HK-2 (cell line): Measurements from ENCODE around the gene HRH1.
"Not testable (repeated sequence)": the region's sequence is repeated elsewhere in the genome, so short reads cannot be mapped to it uniquely, and the experiment has no call there.

Source experiments
- DNase-seq: peaks from one replicate; pipeline ENCODE4 v3.0.0-alpha.2; 2018; ENCODE audit not compliant: unreplicated experiment

Gene HRH1

DNA sequence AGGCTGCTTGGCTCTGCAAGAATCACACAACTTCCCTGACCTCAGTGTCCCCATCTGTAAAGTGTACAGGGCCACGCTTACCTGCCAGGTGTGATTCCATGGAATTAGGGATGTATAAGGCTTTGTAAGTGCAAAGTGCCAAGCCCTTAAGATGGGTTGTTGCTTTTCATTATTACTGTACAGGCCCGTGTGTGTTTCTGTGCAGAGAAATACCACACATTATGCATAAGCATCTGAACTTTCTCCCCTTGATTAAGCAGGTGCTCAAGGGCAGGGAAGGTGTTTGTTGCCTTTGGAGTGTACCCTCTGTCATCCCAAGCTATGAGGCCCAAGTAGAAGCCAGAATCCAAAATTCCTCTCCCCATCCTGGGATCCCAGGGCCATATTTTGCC lies 13.6 kb upstream of the HRH1 start:
- no peak for DNase-seq

DNA sequence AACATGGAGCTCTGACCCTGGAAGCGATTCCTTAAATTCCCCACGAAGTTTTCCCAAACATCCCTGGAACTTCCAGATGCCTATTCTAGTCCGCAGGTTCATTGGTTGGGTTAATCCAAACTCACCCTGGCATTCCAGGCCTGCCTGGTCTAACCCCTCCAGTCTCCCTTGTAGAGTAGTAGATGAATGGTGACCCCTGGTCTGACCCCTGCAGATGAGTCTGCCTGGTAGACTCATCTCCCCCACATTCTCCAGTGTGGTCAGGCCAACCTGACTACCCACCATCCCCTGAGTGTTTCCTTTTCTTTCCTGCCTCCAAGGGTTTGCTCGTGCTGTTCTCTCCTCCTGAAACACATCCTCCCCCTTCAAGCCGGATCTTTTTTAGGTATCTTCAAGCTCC lies 10.8 kb upstream of the HRH1 start:
- no peak for DNase-seq

DNA sequence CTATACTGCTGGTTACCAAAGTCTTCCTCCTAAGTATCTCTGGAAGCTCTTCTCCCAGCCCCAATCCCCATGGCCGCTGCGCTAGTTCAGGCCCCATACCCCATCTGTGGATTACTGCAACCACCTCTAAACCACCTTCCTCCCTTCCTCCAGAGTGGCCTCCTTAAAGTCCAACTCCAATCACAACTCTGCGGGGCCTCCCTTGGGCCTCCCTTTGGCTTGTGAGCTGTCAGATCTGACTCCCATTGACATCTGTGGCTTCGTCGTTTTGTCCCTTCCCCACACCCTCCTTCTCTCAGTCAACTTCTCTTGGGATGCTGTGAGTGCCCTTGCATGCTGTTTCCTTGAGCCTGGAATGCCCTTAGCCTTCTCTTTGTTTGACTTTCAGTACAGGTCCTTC lies 9.3 kb upstream of the HRH1 start:
- DNase-seq, result no peak

DNA sequence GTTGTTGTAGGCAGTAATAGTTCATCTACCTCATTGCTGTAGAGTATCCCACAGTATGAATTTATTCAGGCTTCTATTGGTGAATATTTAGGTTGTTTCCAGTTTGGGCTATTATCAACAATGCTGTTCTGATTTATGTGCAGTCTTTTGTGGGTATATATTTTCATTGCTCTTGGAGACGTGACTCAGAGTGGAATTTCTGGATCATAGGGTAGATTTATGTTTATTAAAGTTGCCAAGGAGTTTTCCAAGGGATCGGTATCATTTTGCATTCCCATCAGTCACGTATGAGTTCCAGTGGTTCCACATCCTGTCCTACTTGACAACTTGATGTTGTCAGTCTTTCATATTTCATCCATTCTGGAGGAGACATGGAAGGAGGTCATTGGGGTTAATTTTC lies 8.4 kb upstream of the HRH1 start:
- DNase-seq, result no peak

DNA sequence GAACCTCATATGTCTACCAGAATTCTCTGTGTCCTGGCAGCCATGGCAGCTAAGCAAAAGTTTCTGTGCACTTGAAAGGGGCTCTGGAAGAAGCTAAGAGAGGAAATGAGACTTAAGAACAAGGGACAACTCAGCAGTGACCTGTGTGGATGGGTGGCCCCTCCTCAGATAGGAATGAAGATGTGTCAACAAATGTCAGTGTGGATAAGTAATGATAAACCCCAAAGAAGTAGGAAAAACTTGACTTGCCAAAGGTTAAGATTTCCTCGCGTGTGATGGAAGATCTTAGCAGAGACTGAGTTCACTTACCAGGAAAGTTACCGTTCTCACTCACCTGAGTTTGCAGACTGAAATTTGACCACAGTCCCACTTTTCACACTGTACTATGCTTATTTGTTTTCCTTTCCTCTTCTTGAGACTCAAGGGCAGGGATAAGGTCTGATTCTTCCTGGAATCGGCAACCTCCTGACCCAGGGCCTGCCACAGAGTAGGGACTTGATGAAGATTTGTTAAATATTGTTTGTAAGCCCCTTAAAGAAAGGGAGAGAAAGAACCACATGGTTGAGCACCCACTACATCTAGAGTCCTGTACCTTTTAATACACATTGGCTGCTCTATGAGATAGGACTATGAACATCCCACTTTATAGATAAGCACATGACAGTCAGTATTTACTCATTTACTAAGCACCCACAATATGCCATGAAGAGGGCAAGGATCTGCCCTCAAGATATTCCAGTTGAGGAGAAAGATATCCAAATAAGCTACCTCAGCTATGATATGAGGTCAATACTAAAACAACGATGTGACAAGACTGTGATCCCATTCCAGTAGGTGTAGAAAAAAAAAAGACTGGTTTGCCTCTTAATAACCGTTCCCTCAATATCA lies 7.3 kb upstream of the HRH1 start:
- no peak for DNase-seq

DNA sequence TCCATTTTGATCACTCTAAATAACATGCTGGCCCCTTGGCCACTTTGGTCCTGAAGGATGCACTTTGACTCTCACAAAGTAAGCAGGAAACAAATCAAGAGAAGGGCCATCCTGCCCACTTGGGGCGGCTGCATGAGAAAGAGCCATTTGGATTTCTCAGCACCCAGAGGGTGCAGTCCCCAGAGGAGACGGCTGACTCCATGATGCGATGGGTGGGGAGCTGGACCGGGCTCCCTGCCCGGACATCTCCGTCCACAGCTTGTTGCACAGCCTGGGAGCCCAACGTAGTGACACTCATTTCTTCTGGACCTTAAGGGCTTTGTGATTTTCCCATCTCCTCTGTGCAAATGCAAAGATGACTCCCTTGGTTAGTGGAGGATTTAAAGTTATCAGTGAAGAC lies 4.0 kb upstream of the HRH1 start:
- no peak for DNase-seq

DNA sequence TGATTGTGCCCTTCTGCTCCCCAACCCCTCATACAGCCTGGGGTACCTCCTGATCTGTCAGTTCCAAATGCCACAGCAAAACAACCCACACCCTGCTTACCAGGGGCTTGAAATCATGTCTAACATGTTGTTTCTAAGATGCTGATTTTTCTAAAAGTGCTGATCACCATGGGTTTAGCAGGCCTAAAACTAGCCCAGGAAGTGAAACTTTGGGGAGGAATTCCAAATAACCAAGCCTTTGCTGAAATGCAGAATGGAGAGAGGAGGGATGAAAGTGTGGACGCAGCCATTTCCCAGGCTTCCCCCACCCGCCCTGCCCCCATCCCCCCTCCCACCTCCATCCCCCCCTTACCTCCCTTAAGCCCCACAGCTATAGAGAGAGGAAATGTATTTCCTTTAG lies 2.0 kb upstream of the HRH1 start:
- no peak for DNase-seq

DNA sequence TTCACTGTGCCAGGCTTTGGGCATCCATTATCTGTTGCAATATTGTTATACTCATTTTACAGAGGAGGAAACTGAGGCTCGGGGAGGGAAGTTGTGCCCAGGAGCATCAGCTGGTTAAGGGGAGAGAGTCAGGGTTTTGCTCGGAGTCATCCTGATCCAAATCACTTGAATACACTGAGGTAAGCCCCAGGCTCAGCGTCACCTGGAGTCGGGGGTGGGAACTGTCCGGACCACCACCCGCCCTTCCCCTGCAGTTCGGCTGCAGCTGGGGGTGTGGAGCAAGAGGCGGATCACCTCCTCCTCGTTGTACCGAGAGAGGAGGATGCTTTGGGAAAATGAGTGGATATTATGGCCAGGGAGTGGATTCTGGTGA lies 646 bp downstream of the HRH1 start:
- DNase-seq, result no peak

DNA sequence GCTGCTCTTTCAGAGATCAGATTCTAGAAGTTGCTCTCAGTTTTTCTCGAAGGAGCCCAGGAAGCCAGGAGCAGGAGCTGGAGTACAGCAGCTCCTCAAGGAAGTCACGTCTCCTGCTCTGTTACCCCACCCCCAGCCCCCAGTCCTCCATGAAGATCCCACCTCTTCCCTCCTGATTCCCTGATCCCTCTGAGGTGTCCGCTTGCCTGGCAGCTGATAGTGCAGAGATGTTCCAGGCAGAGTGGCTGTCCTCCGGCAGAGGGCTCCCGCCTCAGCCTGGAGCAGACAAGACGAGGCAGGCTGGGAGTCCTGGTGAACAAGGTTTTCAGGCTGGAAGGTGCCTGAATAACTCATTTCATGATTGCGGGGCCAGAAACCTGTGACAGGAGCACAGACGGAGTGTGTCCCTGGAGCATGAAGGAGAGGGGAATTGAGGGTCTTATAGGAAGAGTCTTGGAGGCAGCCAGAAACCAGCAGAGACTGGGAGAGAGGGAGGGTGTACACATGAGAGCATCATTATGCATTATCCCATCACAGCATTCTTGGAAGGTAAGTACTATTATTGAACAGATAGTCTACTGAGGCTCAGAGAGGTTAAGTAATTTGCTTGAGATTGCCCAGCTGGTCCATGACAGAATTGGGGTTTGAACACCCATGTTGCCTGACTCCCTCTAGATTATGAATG lies 1.2 kb downstream of the HRH1 start:
- peak; percentile 72 for DNase-seq

DNA sequence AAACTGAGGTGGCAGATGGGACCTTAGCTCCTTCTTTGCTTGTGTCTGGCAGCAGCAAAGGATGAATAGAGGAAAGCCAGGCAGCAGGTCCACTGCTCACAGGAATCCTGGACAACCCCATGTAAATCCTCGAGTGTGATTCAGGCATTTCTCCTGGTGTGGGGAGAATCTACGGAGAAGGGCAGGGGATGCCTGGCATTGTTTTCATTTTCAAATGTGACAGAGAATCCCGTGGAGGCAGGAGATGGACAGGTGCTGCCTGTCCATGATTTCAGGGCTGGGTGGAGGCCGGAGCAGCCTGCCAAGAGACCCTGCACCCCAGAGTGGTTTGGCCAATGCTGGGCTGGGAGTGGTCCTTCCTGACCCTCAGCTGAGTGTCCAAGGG lies 1.7 kb downstream of the HRH1 start:
- no peak for DNase-seq

DNA sequence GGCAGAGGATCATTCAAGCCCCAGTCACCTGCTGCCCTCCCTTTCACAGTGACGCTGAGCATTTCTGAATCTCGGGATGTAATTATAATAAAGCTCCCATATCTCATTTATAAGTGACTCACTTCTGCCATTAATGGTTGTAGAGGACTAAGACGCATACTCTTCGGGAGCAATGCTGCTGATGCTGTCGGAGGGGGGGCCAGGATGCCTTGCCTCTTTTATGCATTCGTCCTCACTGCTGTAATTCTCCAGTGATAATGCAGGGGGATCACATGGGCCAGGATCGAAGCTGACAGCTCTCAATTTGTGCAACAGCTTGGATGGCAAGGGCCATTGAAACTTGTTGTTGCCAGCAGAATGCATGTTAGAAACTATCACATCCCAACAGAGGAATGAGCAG lies 3.1 kb downstream of the HRH1 start:
- no peak for DNase-seq

DNA sequence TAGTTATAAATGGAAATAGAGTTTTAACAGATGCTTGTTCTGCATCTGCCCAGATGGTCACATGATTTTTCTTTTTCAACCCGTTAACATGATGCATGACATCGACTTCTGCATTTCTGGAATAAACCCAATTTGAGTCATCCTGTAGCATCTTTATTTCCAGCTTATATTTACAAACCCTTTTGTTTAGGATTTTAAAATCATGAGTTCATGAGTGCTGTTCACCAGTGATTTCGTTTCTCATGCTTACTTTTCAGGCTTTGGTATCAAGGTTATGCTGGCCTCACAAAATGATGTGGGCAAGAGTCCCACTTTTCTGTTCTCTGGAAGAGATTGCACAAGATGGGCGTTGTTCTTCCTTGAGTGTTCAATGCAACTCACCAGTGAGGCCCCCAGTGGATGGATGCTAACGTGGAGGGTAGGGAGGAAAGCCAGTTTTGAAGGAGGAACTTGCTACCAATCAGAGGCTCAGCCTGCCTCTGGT lies 5.2 kb downstream of the HRH1 start:
- no peak for DNase-seq

DNA sequence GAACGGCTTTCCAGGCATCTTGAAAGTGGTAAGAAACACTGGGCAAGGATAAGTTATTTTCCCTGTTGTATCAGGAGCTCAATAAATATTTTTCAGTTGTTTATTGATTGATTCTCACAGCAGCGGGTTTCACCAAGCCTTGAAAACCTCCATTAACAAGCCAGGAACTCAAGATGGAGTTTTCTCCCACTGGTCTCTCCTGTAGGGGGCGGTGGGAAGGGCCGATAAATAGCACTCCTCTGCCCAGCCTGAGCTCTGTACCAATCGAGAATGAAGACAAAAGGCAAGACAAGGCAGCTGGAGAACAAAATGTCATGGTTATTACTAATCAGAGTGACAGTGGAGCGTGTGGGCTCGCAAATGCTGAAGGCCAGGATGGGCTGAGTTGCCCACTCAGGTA lies 7.4 kb downstream of the HRH1 start:
- DNase-seq, result no peak

DNA sequence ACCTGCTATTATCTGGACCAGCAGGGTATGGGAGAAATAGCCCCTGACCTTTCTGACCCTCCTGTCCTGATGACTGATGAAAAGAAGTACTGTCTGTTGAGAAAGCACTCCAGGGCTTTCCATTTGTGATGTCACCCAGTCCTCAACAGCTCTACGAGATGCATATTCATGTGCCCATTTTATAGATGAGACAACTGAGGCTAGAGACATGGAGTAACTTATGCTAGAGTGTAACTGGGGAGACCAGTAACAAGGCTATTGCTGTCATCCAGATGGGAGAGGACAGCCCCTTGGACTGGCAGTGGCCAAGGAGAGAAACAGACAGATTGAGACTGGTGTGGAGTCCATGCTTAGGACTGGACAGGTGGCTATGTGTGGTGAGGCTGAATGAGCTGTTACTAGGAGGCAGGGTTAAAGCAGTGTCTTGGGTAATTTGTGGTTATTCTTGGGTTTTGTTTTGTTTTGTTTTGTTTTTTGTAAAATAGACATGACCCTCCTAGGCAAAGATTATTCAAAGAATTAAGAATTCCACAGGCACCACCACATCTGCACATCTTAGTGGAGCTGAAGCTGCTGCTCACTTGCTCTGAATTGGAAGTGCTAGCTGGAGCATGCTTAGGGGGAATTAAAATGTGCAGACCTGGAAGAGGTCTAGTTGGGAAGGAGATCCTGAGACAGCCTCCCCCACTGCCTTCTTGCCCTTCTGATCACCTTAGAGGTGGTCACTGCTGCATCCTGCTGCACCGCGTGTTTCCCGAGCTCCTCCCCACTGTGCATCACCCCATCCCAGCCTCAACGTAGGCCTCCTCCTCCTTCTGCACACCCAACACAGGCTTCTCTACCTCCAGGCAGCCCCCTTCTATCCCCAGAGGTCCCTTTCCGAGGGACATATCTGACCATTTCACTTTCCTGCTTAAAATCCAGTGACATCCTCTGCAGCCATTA lies 8.4 kb downstream of the HRH1 start:
- DNase-seq, result no peak

DNA sequence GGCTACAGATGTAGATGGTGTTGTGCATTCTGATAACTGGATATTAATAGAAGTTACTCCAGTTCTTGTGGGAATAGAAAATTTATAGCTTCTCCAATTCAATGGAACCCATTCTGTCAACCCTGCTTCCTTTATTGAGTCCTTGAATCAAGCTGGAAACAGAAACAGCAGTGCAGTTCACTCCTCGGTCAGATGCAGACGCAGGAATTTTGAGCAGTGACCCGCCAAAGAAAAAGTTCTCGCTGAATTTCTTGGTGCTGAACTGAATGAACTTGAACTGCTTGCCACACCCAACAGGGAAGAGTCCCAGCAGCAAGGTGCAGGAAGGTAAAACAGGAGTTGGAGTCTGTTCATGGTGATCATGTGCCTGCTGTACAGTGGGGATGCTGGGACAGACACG lies 10.3 kb downstream of the HRH1 start:
- no peak for DNase-seq

DNA sequence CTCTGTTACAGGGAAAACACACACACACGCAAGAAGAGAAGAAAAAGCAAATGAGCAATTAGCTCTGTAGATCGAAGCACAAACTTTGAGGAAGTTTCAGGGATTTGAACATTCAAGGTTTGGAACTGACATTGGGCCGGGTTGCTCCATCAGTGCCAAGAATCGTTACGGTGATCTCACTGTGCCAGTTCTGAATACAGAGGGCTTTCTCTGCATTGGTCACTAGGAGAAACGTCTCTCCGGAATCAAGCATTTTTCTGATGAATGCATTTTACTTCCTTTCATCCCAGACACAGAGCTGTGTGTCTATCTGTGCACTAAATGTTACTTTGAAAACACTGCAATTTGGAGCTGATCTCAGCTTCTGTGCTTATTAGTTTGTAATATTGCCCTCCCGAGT lies 11.2 kb downstream of the HRH1 start:
- no peak for DNase-seq

DNA sequence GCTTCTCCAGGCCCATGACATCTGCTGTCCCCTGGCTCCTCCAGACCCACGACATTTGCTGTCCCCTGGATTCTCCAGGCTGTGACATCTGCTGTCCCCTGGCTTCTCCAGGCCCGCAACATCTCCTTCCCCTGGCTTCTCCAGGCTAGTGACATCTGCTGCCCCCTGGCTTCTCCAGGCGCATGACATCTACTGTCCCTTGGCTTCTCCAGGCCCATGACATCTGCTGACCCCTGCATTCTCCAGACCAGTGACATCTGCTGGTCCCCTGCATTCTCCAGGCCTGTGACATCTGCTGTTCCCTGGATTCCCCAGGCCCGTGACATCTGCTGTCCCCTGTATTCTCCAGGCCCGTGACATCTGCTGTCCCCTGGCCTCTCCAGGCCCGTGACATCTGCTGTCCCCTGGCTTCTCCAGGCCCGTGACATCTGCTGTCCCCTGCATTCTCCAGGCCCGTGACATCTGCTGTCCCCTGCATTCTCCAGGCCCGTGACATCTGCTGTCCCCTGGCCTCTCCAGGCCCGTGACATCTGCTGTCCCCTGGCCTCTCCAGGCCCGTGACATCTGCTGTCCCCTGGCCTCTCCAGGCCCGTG lies 12.6 kb downstream of the HRH1 start:
- DNase-seq, result not testable (repeated sequence)

DNA sequence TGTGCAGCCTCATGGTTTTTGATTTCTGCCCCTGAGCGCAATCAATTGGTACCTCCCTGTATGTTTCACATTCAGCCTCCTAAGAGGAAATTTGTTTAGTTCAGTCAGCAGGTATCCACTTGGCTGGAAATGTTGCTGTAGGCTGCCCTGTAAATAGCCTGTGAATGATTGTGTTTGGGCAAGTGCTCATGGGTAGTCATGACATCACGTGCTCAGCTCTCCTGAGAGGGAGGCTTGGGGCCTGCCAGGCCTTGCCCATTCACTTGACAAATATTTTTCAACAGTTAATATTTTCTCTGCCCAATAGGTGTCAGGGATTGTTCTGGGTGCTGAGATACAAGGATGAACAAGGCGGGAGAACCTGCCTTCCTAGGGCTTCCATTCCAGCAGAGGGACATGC lies 13.3 kb downstream of the HRH1 start:
- DNase-seq, result no peak

DNA sequence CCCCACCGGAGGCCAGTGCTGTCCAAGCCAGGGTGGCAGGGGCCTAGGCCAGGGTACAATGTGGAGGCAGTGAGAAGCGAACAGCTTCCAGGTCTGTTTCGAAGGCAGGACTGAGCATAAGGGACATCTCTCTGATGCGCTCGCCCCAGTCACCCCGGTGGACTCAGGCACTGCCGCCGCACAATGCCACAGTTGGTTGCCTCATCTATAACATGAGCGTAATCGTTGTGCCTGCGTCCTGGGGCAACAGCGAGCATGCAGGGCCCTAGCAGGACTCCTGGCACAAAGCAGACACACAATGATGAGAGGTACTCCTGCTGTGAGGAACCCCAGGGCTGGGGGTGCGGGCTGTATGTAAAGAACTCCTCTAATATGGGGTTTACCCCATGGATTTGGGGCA lies 14.1 kb downstream of the HRH1 start:
- no peak for DNase-seq

DNA sequence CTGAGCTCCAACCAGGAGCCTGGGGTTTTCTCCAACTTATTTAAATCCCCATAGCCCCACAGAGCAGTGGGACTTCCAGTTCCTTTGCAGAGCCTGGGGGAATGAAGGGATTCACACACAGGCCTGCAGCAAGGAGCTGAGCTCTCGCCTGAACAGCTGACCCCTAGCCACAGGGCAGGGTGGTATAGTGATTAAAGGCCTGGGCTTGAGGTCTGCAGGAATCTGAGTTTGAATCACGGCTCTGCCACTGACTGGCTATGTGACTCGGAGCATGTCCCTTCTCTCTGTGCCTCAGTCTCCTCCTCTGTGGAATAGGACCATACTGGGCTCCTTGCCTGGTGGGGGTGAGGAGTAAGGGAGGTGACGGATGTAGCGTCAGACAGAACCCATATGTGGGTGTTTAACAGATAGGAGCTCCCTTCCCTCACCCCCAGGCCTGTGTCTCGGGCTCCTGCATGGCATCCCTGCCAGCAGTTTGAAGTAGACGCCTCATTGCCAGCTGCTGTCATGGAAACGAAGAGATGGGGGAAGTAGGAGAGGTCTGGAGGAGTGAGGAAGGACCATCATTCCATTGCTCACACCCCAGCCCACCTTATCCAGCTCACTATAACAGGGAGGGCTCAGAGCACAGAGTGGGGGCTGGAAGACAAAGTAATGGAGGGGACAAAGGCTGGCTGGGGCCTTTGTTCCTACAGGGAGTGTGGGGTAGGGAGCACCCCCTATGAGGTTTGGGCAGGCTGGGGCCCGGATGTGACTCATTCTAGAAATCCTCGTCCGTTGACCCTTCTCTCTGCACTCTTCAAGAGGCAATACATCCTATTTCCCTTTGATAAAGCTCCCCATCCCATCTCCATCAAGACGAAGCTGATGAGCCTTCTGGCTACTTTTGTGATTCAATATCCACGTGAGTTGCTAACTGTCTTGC lies 14.8 kb downstream of the HRH1 start:
- no peak for DNase-seq
